Measurements from ENCODE around the gene VENTX.

DNA sequence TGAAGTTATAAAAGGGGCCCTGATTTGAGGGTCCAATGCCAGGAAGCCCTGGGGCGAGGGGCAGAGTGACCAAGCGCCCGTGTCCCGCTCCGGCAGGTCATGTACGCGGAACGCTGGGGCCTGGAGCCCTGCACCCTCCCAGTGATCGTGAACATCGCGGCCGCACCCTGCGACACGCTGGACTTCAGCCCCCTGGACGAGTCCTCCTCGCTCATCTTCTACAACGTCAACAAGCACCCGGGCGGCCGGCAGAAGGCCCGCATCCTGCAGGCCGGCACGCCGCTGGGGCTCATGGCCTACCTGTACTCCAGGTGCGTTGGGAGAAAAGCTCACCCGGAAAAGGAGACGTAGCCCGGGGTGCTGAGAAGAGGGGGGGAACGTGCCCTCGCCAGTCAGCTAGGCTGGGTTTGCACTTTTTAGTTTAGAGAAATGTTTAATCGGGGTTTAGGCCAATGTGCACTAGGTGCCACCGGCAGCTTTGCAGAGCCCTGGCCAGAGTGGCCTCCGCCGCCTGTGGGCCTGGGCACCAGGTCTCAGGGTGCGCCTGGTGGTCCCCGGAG lies 30.5 kb upstream of the VENTX start:
- TF ChIP-seq, protein P1, sequence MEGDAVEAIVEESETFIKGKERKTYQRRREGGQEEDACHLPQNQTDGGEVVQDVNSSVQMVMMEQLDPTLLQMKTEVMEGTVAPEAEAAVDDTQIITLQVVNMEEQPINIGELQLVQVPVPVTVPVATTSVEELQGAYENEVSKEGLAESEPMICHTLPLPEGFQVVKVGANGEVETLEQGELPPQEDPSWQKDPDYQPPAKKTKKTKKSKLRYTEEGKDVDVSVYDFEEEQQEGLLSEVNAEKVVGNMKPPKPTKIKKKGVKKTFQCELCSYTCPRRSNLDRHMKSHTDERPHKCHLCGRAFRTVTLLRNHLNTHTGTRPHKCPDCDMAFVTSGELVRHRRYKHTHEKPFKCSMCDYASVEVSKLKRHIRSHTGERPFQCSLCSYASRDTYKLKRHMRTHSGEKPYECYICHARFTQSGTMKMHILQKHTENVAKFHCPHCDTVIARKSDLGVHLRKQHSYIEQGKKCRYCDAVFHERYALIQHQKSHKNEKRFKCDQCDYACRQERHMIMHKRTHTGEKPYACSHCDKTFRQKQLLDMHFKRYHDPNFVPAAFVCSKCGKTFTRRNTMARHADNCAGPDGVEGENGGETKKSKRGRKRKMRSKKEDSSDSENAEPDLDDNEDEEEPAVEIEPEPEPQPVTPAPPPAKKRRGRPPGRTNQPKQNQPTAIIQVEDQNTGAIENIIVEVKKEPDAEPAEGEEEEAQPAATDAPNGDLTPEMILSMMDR (IDR thresholded peaks at IDR 0.05) = no peak
- TF ChIP-seq POLR2A (IDR thresholded peaks at IDR 0.05; ENCODE audit: low read depth) = no peak
- TF ChIP-seq POLR2AphosphoS5 (IDR thresholded peaks at IDR 0.05) = no peak
- TF ChIP-seq EP300 (IDR thresholded peaks at IDR 0.05) = no peak
